GM19397 (cell line): ENCODE measurements around the gene GSG1.
A peak's percentile ranks its signal among the peaks of the same experiment; 100 is the strongest.
"Not testable (repeated sequence)": the region's sequence is repeated elsewhere in the genome, so short reads cannot be mapped to it uniquely, and the experiment has no call there.

Source experiments
- ATAC-seq: cut with Tn5 transposase; IDR thresholded peaks from one replicate; pipeline ENCODE4 v1.9.1; 2021; ENCODE audit warnings: mild to moderate bottlenecking, moderate library complexity; ENCODE audit not compliant: unreplicated experiment

GSG1 gene

GRCh38 chr12:13066014-13066413 lies 37.5 kb downstream of the GSG1 start:
- ATAC-seq, result no peak

- ATAC-seq, result no peak
Measured at GRCh38 chr12:13062669-13063068, 40.8 kb downstream of the GSG1 start.

- no peak for ATAC-seq
Measured at GRCh38 chr12:13061377-13061776, 42.1 kb downstream of the GSG1 start.

GRCh38 chr12:13060581-13060980 lies 42.9 kb downstream of the GSG1 start:
- ATAC-seq, result no peak

- not testable (repeated sequence) for ATAC-seq
Measured at GRCh38 chr12:13053617-13054016, 49.9 kb downstream of the GSG1 start.

- no peak for ATAC-seq
Measured at GRCh38 chr12:13052421-13052820, 51.0 kb downstream of the GSG1 start.

- ATAC-seq, result no peak
Measured at GRCh38 chr12:13049816-13050215, 53.7 kb downstream of the GSG1 start.

- no peak for ATAC-seq
Measured at GRCh38 chr12:13046964-13047363, 56.5 kb downstream of the GSG1 start.

GRCh38 chr12:13045816-13046215 lies 57.7 kb downstream of the GSG1 start:
- ATAC-seq, result no peak

GRCh38 chr12:13044906-13045299 lies 58.6 kb downstream of the GSG1 start:
- ATAC-seq, result no peak

- ATAC-seq, result peak; percentile 95
Measured at GRCh38 chr12:13044002-13044905, 59.2 kb downstream of the GSG1 start, which contains the start of gene FAM234B. TSS of gene FAM234B (plus strand) at chr12:13044381. CDS start at chr12:13044404, 23 bp downstream.

GRCh38 chr12:13042666-13043230 lies 60.7 kb downstream of the GSG1 start:
- no peak for ATAC-seq

GRCh38 chr12:13041224-13041623 lies 62.2 kb downstream of the GSG1 start:
- no peak for ATAC-seq

GRCh38 chr12:13039328-13039956 lies 64.0 kb downstream of the GSG1 start:
- no peak for ATAC-seq

GRCh38 chr12:13038491-13039161 lies 64.8 kb downstream of the GSG1 start:
- ATAC-seq, result no peak

- ATAC-seq, result no peak
Measured at GRCh38 chr12:13036881-13037280, 66.6 kb downstream of the GSG1 start.

GRCh38 chr12:13035335-13035734 lies 68.1 kb downstream of the GSG1 start:
- not testable (repeated sequence) for ATAC-seq
